NCI-H2227 (cell line): ENCODE measurements around the gene SORL1.

Experiments used
- DNase-seq: peaks from one replicate; lab custom pipeline; 2025; ENCODE audit not compliant: unreplicated experiment; lab: John Stamatoyannopoulos, UW

Gene SORL1

DNA sequence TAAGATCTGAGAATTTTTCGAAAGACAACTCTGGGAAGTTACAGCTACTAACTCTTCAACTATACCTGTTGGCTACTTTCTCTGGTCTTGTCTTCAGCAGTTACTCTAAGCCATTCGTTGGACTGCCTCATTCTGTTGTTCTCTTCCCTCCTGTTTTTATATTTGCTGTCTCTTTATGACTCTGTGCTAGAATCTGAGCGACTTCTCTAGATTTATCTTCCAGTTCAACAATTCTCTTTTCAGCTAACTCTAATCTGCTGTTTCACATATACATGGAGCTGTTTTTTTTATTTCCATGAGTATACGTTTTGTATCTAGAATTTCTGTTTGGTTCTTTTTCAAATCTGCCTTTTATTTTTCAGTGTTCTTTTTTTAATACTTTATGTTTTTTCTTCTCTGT is 128.0 kb downstream of the SORL1 start:
- DNase-seq: no peak

DNA sequence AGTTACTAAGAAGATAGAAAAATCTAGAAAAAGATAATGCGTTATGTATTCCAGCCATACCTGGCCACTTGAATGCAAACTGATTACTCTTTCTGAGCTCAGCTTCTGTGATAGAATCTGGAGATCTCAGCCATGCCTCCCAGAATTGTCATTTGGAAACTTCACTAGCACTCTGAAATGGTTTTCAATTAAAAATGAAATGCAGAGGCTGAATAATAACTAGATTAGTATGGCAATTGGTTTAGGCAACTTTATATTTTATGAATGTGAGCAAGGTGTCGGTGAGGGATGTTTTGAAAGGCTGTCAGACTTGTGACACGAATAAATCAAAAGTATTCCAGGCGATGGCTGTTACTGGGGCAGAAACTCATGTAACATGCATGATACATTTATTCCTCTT is 129.5 kb downstream of the SORL1 start:
- no peak for DNase-seq

DNA sequence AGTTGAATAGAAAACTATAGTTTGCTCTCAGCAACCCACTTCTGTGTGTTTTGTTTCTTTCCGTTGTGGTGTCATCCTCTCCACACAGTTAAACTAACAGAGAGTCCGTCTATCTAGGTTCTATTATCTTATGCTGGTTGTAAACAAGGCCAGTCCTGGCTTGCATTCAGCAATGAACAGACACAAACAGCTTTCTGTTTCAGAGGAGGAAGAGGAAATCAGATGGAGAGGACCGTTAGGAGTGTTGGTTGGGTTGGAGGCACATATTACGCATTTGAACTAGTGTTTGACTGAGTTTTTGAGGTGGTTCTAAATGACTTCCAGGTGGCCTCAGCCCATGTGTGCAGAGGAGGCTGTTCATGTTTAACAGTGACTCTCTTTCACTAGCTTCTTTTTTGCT is 130.2 kb downstream of the SORL1 start:
- DNase-seq: no peak

- DNase-seq: no peak
Observed at GRCh38 chr11:121583825-121584224, 131.7 kb downstream of the SORL1 start.

DNA sequence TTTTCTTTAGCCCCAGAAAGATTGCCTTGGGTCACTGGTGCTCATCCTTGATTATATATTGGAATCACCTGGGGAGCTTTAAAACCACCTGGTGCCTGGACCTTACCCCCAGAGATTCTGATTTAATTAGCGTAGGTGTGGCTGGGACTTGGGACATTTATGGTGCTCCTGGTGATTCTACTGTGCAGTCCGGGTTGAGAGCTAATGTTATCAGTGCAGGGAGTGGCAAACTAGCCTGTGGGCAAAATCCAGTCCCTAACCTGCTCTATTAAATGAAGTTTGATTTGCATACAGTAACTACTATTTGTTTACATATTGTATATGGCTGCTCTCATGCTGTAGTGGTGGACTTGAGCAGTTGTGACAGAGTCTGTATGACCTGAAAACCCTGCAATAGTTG is 134.6 kb downstream of the SORL1 start:
- DNase-seq: no peak

GRCh38 chr11:121587182-121587581 is 135.1 kb downstream of the SORL1 start:
- DNase-seq: no peak

DNA sequence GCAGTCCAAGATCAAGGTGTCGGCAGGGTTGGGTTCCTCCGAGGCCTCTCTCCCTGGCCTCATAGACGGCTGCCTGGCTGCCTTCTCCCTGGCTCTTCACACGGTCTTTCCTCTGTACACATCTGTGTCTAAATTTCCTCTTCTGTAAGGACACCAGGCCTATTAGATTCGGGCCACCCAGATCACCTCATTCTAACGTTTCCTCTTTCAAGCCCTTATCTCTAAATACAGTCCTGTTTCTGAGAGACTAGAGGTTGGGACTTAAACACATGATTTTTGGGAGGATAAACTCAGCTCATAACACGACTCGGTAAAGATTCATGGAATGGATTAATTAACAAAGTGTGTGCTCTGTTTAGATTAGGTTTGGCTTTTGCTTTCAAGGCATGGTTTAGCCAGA is 136.6 kb downstream of the SORL1 start:
- DNase-seq: no peak

GRCh38 chr11:121589946-121590537 is 137.9 kb downstream of the SORL1 start:
- DNase-seq: no peak

- DNase-seq: no peak
Observed at GRCh38 chr11:121590772-121591404, 138.8 kb downstream of the SORL1 start.

DNA sequence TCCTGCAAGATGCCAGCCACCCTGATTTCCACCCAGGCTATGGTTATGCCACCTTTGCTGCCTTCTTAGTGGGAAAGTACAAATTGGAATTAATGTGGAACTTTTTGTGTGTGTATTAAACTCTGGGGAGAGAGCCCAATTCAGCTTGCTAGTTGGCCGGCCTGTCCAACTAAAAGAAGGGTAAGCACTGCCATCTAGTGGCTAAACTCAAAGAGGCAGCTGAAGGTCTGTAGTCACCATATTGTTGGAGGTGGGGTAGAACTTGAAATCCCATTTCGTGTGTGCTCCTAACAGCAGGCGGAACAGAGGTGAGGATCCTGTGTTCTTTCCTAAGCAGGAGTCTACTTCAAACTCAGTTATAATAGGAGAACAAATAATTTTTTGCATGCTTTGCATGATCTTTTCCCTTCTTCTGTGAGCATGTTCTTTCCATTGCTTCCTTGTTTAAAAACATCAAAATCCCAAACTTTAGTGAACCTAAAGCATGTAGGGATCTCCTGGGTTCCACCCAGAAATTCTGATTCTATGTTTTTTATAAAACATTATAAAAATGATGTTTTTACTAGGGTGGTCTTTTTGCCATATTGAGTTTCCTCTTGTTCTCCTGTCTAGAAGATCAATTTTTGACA is 139.4 kb downstream of the SORL1 start:
- DNase-seq: peak; percentile 82

DNA sequence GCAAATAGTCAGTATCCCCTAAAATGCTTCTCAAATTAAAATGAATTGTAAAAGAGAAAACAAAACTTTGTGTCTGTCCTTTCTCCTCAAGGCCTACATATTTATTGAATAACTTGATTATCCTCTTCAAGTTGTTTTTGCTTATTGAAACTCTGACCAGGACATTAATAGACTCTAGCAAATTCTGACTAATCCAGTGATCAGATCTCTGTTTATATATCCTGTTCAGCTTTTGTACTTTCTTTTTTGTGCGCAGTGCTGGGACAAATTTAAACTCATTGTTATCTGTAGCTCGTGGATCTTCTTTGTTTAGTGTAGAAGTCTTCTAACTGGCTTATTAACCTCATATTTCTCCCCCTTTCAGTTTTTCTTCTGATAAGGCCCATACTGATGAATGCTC is 140.6 kb downstream of the SORL1 start:
- DNase-seq: no peak

DNA sequence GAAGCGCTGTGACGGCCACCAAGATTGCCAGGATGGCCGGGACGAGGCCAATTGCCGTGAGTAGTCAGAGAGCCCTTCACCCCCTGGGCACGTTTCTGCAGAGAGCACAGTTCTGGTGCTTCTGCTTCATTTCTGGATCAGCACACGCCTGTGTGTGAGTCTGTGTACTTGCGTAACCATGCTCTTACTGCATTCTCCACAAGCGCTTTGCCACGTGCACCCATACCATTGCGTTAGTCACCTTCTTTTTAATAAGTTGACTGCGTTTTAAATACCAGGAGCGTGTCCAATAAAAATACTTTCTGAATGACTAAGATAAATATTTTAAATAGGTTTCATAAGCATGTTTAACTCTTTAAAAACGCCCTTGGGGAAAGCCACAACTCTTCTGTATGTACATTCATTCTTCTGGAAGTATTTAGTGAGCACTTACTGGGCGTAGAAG is 143.6 kb downstream of the SORL1 start:
- no peak for DNase-seq

DNA sequence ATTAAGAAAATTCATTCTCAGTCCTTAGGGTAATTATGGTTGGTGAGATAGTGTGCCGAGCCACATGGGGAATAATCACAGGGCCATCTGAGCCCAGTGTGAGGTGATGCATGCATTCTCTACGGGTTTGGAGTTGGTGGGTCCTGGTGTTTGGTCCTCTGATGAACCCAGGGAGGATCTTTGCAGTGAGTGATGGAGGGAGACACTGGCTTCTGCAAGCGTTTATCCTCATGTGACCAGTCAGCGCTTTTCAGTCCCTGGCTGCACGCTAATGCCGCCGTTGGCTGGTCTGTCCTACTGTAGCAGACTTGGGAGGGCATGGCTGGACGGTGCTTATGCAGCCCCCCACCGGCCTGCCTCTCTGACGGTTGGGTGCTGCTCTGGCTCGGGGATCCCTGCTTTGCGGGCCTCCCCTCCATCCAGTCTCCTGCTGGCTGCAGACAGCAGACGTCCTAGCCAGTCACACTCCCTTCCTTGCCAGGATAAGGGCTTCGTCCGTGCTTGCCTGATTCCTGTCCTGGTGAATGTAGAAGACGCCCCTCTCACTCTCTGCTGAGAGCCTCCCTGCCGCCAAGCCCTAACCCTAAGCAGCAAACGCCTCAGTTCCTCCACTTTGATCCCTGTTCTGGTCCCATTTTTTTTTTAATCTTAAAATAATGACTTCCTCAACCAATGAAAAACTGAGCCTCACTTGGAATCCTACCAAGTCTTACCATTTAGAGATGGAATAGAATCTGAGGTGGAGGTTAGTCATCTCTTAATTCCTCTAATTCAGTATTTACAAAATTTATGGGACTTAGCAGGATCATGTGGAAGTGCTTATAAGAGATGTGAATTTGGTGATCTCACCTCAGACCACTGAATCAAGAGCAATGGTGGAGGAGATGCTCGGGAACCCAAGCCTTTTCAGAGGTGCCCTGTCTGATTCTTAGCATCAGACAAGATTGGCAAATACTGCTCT is 144.4 kb downstream of the SORL1 start:
- DNase-seq: no peak

GRCh38 chr11:121603316-121603715 is 151.2 kb downstream of the SORL1 start:
- no peak for DNase-seq

GRCh38 chr11:121604152-121604551 is 152.0 kb downstream of the SORL1 start:
- no peak for DNase-seq

DNA sequence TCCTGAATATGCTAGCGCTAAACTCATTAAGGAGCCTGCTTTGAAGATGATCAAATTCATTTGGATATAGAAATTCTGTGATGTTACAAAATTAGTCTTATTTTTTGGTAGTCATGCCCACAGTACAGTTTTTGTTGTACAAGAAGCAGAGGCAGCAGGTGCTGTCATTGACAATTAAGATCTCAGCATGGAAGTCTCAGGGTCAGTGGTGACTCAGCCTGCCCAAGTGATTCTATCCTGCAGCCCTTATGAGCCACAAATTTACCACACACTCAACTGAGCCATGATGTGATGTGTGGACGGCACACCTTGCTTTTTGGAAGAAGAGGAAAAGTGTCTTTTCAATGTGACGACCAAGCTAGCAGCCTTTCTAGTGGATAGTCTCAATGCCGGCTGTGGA is 154.2 kb downstream of the SORL1 start:
- DNase-seq: no peak

DNA sequence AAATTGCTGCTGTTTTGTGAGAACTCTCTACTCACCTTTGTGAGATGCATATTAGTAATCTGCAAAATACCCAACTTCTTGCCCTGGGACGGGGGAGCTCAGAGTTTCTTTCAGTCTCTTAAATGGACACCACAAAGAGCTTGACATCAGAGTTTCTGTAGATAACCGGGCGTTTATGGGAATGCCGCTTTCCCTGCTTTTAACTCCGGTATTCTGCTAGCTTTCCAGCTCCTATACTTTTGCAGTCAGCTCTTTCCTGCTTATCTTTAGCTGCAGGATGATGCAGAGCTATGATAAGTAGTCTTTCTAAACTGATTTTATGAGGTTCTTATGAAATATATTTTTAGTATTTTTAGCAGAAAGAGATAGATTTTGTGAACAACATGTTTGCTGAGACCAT is 155.2 kb downstream of the SORL1 start:
- no peak for DNase-seq

GRCh38 chr11:121608545-121609098 is 156.5 kb downstream of the SORL1 start:
- no peak for DNase-seq

DNA sequence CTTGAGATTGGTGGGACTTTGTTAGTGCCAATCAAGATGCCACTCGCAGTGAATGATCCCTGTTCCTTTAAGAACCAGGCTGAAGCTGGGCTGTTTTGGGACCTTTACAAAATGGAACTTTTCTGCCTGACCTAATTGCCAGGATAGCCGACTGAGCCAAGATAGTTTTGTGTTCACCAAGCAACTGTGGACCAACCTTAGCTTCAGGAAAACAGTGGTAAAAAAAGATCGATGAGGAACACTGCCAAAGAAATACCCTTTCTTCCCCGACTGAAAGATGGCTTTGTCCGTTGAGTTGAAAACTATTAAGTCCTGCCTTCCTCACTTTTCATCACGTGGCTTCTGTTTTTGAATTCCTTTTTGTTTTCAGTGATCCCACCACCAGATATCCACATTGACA is 158.6 kb downstream of the SORL1 start:
- no peak for DNase-seq

DNA sequence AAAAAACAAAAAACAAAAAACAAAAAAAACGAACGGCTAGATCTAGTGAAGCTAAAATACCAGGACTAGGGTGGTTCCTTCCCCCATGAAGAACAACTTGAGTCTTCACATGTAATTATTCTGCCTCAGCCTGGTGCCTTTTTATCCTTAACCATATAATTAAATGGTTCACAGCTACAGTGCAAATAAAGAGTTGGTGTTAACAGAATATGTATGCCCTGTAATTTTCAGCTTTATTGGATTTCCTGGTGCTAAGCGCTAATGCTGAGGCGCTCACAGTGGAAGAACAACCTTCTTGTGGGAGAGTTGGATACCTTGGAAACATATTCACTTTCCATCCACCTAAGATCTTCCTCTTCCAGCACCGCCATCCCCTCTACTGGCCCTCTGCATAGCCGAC is 159.1 kb downstream of the SORL1 start:
- DNase-seq: peak; percentile 77

DNA sequence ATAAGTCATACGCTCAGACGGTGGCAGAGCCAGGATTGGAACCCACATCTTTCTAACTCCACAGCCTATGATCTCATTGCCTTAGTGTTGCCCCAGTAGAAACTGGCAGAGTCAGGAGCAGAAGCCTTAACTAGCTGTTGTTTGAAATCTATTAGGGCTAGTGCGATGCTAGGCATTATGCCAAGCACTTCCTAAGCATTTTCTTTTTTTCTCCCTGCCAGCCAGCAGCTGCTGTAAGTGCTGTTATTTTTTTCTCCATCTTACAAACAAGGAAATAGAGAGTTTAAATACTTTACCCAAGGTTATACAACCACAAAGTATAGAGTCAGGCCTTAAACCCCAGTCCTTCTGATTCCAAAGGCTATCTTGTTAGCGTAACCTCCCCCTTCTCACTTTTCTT is 161.6 kb downstream of the SORL1 start:
- peak; percentile 21 for DNase-seq
